GM13976 (cell line): ENCODE measurements around the gene MINDY4.

ENCODE experiments used
- DNase-seq: peaks from one replicate; pipeline ENCODE4 v3.0.0; 2012; ENCODE audit warnings: low spot score
- CTCF ChIP-seq: IDR thresholded peaks from 2 replicates; pipeline ENCODE4 v1.5.1; 2012; ENCODE audit warnings: borderline replicate concordance, mild to moderate bottlenecking; ENCODE audit not compliant: insufficient read depth; ENCODE audit errors: extremely low read depth, missing control alignments, control extremely low read depth
- in situ Hi-C: fragments of 300-500 bp; cut with MboI; formaldehyde crosslinking; loops from one replicate; pipeline ENCODE4 v1.12.0; 2022; ENCODE audit warnings: low sequenced_read_pairs, mixed read lengths, inconsistent platforms; ENCODE audit not compliant: unreplicated experiment

MINDY4 gene

GRCh38 chr7:30912731-30912985 is 141.4 kb downstream of the MINDY4 start:
- DNase-seq = no peak
- TF ChIP-seq CTCF = no peak
- in situ Hi-C loops = no loop called here

- DNase-seq = no peak
- in situ Hi-C loops = no loop called here
- no peak for TF ChIP-seq CTCF
Measured at GRCh38 chr7:30912986-30913811, 142.0 kb downstream of the MINDY4 start.

- TF ChIP-seq CTCF = no peak
- no peak for DNase-seq
- in situ Hi-C loops = no loop called here
Measured at GRCh38 chr7:30913821-30914515, 142.8 kb downstream of the MINDY4 start.

GRCh38 chr7:30914596-30914995 is 143.4 kb downstream of the MINDY4 start:
- in situ Hi-C loops = no loop called here
- no peak for TF ChIP-seq CTCF
- no peak for DNase-seq

GRCh38 chr7:30915005-30915601 is 143.9 kb downstream of the MINDY4 start:
- no peak for DNase-seq
- no peak for TF ChIP-seq CTCF

GRCh38 chr7:30915751-30916150 is 144.5 kb downstream of the MINDY4 start:
- no peak for TF ChIP-seq CTCF
- in situ Hi-C loops = no loop called here
- DNase-seq = no peak

More at GRCh38 chr7:30915005-30915601, 143.9 kb downstream of the MINDY4 start:
- in situ Hi-C loops = no loop called here
